Measurements from ENCODE around the gene MANBA. TPM values are rescaled to one million over a fixed set of nuclear protein-coding genes. Genes with fewer than 3 reads are reported as not detected.

Gene MANBA
- total RNA-seq, 1 donor from 2014 or later = 9.7 TPM

Other genes starting within 250 kb of the MANBA start
- 379 TPM for gene UBE2D3, start 66.6 kb upstream of the MANBA start, total RNA-seq
- 10.4 TPM for gene CISD2, start 108.0 kb upstream of the MANBA start, total RNA-seq

Measured in ascending aorta (tissue), 1 donor.